Omental fat pad (tissue), 4 donors: ENCODE data around the gene MAGEA6. TPM values are rescaled to one million over a fixed set of nuclear protein-coding genes. Genes with fewer than 3 reads are reported as not detected.
"Not testable (repeated sequence)": the region's sequence is repeated elsewhere in the genome, so short reads cannot be mapped to it uniquely, and the experiment has no call there.

Experiments used
- ATAC-seq: fragments of 150-250 bp; one replicate; pipeline ENCODE4 v1.9.1; 2016; ENCODE audit warnings: mild to moderate bottlenecking, moderate library complexity; ENCODE audit not compliant: low FRiP score
- DNase-seq: peaks from one replicate; pipeline ENCODE4 v3.0.0-alpha.2; 2019; ENCODE audit warnings: low spot score
- total RNA-seq, 4 donors: library from RNA; depleted of rRNA; stranded (reverse); fragments of >200 nt; gene quantifications; one replicate each; pipeline ENCODE4 v1.1.0, GENCODE V29; 2016
- TF ChIP-seq, protein P1 (sequence below), 3 donors: fragments of 450-650 bp; IDR thresholded peaks; one replicate each; pipeline ENCODE4 v1.5.1; 2016 to 2017; ENCODE audit warnings: antibody characterized with exemption in 3 of 3, mild to moderate bottlenecking in 3 of 3, moderate library complexity in 2 of 3

The MAGEA6 gene
- total RNA-seq, 4 donors from 2014 or later = not detected

GRCh38 chrX:152735860-152736511 lies 33.5 kb downstream of the MAGEA6 start:
- ATAC-seq (no peak), DNase-seq (no peak)
- TF ChIP-seq, protein P1, sequence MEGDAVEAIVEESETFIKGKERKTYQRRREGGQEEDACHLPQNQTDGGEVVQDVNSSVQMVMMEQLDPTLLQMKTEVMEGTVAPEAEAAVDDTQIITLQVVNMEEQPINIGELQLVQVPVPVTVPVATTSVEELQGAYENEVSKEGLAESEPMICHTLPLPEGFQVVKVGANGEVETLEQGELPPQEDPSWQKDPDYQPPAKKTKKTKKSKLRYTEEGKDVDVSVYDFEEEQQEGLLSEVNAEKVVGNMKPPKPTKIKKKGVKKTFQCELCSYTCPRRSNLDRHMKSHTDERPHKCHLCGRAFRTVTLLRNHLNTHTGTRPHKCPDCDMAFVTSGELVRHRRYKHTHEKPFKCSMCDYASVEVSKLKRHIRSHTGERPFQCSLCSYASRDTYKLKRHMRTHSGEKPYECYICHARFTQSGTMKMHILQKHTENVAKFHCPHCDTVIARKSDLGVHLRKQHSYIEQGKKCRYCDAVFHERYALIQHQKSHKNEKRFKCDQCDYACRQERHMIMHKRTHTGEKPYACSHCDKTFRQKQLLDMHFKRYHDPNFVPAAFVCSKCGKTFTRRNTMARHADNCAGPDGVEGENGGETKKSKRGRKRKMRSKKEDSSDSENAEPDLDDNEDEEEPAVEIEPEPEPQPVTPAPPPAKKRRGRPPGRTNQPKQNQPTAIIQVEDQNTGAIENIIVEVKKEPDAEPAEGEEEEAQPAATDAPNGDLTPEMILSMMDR (IDR thresholded peaks at IDR 0.05) = no peak

DNA sequence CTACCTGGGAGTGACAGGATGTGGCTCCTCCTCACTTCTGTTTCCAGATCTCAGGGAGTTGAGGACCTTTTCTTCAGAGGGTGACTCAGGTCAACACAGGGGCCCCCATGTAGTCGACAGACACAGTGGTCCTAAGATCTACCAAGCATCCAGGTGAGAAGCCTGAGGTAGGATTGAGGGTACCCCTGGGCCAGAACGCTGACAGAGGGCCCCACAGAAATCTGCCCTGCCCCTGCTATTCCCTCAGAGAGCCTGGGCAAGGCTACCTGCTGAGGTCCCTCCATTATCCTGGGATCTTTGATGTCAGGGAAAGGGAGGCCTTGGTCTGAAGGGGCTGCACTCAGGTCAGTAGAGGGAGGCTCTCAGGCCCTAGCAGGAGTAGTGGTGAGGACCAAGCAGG lies 34.4 kb downstream of the MAGEA6 start:
- no peak for DNase-seq
- no peak for ATAC-seq
- TF ChIP-seq, protein P1 (IDR thresholded peaks at IDR 0.05) = no peak

DNA sequence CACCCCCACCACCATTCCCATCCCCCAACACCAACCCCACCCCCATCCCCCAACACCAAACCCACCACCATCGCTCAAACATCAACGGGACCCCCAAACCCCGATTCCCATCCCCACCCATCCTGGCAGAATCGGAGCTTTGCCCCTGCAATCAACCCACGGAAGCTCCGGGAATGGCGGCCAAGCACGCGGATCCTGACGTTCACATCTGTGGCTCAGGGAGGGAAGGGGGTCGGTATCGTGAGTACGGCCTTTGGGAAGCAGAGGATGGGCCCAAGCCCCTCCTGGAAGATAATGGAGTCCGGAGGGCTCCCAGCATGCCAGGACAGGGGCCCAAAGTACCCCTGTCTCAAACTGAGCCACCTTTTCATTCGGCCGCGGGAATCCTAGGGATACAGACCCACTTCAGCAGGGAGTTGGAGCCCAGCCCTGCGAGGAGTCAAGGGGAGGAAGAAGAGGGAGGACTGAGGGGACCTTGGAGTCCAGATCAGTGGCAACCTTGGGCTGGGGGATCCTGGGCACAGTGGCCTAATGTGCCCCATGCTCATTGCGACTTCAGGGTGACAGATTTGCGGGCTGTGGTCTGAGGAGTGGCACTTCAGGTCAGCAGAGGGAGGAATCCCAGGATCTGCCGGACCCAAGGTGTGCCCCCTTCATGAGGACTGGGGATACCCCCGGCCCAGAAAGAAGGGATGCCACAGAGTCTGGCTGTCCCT lies 35.2 kb downstream of the MAGEA6 start:
- not testable (repeated sequence) for DNase-seq, ATAC-seq

DNA sequence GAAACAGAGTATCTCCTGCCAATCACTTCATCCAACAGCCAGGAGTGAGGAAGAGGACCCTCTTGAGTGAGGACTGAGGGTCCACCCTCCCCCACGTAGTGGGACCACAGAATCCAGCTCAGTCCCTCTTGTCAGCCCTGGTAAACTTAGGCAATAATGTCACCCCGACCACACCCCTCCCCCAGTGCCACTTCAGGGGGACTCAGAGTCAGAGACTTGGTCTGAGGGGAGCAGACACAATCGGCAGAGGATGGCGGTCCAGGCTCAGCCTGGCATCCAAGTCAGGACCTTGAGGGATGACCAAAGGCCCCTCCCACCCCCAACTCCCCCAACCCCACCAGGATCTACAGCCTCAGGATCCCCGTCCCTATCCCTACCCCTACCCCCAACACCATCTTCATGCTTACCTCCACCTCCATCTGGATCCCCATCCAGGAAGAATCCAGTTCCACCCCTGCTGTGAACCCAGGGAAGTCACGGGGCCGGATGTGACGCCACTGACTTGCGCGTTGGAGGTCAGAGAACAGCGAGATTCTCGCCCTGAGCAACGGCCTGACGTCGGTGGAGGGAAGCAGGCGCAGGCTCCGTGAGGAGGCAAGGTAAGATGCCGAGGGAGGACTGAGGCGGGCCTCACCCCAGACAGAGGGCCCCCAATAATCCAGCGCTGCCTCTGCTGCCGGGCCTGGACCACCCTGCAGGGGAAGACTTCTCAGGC lies 36.1 kb downstream of the MAGEA6 start, which contains the start of the genes CSAG1 and MAGEA12:
TSS of gene CSAG1 (minus strand) at position 461 of the 715 bp plus-strand sequence. CDS start 1,261 bp downstream, outside the sequence.
TSS of gene MAGEA12 (plus strand) at position 497 of the 715 bp plus-strand sequence. CDS start 2,405 bp downstream, outside the sequence.
- TF ChIP-seq, protein P1 (IDR thresholded peaks at IDR 0.05) = no peak
- DNase-seq = no peak
- ATAC-seq = no peak

- TF ChIP-seq, protein P1 (IDR thresholded peaks at IDR 0.05) = no peak
- DNase-seq (no peak), ATAC-seq (no peak)
Observed at GRCh38 chrX:152725409-152725808, 44.1 kb downstream of the MAGEA6 start.

Other genes starting within 250 kb of the MAGEA6 start
- under 1 TPM in 2 of 4 donors, not detected in 2; 0.09 to 0.12 TPM for gene GABRQ, start 131.8 kb downstream of the MAGEA6 start, total RNA-seq
- gene MAGEA3, start 70.9 kb downstream of the MAGEA6 start, total RNA-seq = not detected
- not detected for gene CSAG2, start 60.4 kb downstream of the MAGEA6 start, total RNA-seq
- gene MAGEA2B, start 55.1 kb downstream of the MAGEA6 start, total RNA-seq = not detected
- gene CSAG1, start 36.0 kb downstream of the MAGEA6 start, total RNA-seq = not detected
- not detected for gene MAGEA12, start 35.9 kb downstream of the MAGEA6 start, total RNA-seq
- not detected for gene MAGEA2, start 15.8 kb downstream of the MAGEA6 start, total RNA-seq
- not detected for gene CSAG3, start 10.5 kb downstream of the MAGEA6 start, total RNA-seq
- 10 to 100 TPM; 17.3 to 28.8 (median 19.7) TPM for gene CETN2, start 61.1 kb upstream of the MAGEA6 start, total RNA-seq
- 10 to 100 TPM; 13.2 to 55.3 (median 25.9) TPM for gene NSDHL, start 61.4 kb upstream of the MAGEA6 start, total RNA-seq
- 10 to 100 TPM in 2 of 4 donors, 1 to 10 TPM in 2; 5.2 to 13.4 (median 9.0) TPM for gene ZNF185, start 128.4 kb upstream of the MAGEA6 start, total RNA-seq
- gene PNMA5, start 224.4 kb upstream of the MAGEA6 start, total RNA-seq = not detected